ENCODE data around the gene GRK6. TPM values are rescaled to one million over a fixed set of nuclear protein-coding genes. Genes with fewer than 3 reads are reported as not detected.

Gene GRK6
- total and polyA plus RNA-seq, 9 of the 15 experiments (the other 6 are each of a cell fraction or from before 2014, with no cell fraction given): 0.63 to 122 (median 44.5) TPM

DNA sequence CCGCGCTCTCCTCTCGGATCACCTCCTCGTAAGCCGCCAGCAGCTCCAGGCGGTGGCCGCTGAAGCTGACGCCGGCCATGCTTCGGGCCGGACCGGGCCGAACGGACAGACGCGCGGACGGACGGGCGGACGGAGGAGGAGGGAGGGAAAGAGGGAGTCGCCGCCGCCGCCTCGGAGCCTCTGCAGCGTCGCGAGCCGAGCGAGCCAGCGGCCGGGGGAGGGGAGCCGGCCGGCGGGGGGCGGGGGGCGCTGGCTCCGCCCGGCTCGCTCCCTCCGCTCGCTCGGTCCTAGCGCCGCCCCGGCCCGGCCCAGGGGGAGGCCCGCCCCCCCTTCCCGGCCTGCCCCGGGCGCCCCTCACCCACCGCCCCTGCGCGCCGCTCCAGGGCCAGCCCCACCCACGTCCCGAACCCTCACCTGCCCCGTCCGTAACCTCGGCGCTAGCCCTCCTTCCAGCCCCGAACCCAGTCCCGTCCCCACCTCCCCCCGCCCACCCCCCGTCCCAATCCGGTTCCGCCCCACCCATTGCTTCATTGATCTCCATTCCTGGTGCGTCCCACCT, 47.0 kb downstream of the GRK6 start, which contains the start of gene DBN1:
TSS of gene DBN1 (minus strand) at position 192 of the 559 bp plus-strand sequence. CDS start at position 79, 113 bp downstream.
- H3K36me3 ChIP-seq (ENCODE audit: control insufficient read depth, insufficient read depth, low read length): peaks cover 21% of the 10 kb centered on the region; the same call in 1 of the 3 replicates
- CTCF ChIA-PET (ENCODE audit: low intra/inter-chr PET ratio): interaction anchor here (0.6 kb wide), 1 partner anchor 20 kb away, joined by 3 read pairs; no protein-coding TSS in a partner anchor
- H3K4me1 ChIP-seq (replicated peaks in 1 of 2; ENCODE audit: control insufficient read depth in 2 of 2, insufficient read depth in 2 of 2, low read length in 2 of 2): peaks cover 21 to 71% of the 10 kb centered on the region in 2 experiments
- intact Hi-C loops (cut with micrococcal nuclease) (no loop called here), in situ Hi-C loops (cut with MboI) (no loop called here)
- H3K4me2 ChIP-seq (ENCODE audit: insufficient read depth, low read length): peak within 1 kb of the TSS; percentile 82
- peak within 1 kb of the TSS; percentile 77 to 97 for H3K9ac ChIP-seq (ENCODE audit: insufficient read depth in 1 of 2, low read depth in 2 of 2, low read length in 2 of 2)
- H3K9me1 ChIP-seq (ENCODE audit: control insufficient read depth, insufficient read depth, low read length): no peaks in the 10 kb centered on the region
- FAIRE-seq (no peak), DNase-seq (ENCODE audit: extremely low read depth in 1 of 4, low spot score in 3 of 4) (peak; percentile 70 to 96 (median 94)), ATAC-seq (peak; percentile 85)
- no peaks in the 10 kb centered on the region for H3K27me3 ChIP-seq (ENCODE audit: control insufficient read depth in 2 of 2, insufficient read depth in 2 of 2, low read length in 2 of 2)
- H3K79me2 ChIP-seq (ENCODE audit: control insufficient read depth, insufficient read depth, low read length): peaks cover 36% of the 10 kb centered on the region
- no TSS peak for BruUV-seq (replicated peaks)
- peak within 1 kb of the TSS; percentile 65 for H3K4me3 ChIP-seq
- H2AFZ ChIP-seq (ENCODE audit: low read depth, low read length): peak within 1 kb of the TSS; percentile 78
- no peaks in the 10 kb centered on the region; the same call in 1 of the 2 replicates for H4K20me1 ChIP-seq (replicated peaks; ENCODE audit: control insufficient read depth, insufficient read depth, low read length)
- H3K9me3 ChIP-seq (replicated peaks; ENCODE audit: control insufficient read depth, insufficient read depth, low read depth, low read length): no peaks in the 10 kb centered on the region
- H3K27ac ChIP-seq (ENCODE audit: extremely low read depth, low read depth, low read length): peak within 1 kb of the TSS; percentile 79
- POLR2A ChIA-PET: interaction anchor here (0.7 to 1.7 kb wide), 7 partner anchors 10 to 25 kb away, joined by 3 to 10 read pairs (median 4); no protein-coding TSS in a partner anchor
- WGBS (ENCODE audit: insufficient coverage, low coverage, missing lambda C conversion rate): 4% methylated on average over 8 of the region's 69 CpGs
- TF ChIP-seq, protein P1, sequence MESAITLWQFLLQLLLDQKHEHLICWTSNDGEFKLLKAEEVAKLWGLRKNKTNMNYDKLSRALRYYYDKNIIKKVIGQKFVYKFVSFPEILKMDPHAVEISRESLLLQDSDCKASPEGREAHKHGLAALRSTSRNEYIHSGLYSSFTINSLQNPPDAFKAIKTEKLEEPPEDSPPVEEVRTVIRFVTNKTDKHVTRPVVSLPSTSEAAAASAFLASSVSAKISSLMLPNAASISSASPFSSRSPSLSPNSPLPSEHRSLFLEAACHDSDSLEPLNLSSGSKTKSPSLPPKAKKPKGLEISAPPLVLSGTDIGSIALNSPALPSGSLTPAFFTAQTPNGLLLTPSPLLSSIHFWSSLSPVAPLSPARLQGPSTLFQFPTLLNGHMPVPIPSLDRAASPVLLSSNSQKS (CRISPR knock-in tag; IDR thresholded peaks at IDR 0.05): no peak
- TF ChIP-seq NR2F6 (CRISPR knock-in tag; IDR thresholded peaks at IDR 0.05) (no peak), RBFOX2 (IDR thresholded peaks at IDR 0.05; ENCODE audit: low read depth, low read length) (peak; percentile 61), ZNF384 (IDR thresholded peaks at IDR 0.05; ENCODE audit: low read depth, low read length) (no peak), ZFP30 (CRISPR knock-in tag; IDR thresholded peaks at IDR 0.05; ENCODE audit: borderline replicate concordance) (no peak), SMARCC2 (IDR thresholded peaks at IDR 0.05; ENCODE audit: low read depth) (no peak)
- TF ChIP-seq, protein P2, sequence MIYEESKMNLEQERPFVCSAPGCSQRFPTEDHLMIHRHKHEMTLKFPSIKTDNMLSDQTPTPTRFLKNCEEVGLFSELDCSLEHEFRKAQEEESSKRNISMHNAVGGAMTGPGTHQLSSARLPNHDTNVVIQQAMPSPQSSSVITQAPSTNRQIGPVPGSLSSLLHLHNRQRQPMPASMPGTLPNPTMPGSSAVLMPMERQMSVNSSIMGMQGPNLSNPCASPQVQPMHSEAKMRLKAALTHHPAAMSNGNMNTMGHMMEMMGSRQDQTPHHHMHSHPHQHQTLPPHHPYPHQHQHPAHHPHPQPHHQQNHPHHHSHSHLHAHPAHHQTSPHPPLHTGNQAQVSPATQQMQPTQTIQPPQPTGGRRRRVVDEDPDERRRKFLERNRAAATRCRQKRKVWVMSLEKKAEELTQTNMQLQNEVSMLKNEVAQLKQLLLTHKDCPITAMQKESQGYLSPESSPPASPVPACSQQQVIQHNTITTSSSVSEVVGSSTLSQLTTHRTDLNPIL (CRISPR knock-in tag; IDR thresholded peaks at IDR 0.05): no peak
- TF ChIP-seq, protein P3, sequence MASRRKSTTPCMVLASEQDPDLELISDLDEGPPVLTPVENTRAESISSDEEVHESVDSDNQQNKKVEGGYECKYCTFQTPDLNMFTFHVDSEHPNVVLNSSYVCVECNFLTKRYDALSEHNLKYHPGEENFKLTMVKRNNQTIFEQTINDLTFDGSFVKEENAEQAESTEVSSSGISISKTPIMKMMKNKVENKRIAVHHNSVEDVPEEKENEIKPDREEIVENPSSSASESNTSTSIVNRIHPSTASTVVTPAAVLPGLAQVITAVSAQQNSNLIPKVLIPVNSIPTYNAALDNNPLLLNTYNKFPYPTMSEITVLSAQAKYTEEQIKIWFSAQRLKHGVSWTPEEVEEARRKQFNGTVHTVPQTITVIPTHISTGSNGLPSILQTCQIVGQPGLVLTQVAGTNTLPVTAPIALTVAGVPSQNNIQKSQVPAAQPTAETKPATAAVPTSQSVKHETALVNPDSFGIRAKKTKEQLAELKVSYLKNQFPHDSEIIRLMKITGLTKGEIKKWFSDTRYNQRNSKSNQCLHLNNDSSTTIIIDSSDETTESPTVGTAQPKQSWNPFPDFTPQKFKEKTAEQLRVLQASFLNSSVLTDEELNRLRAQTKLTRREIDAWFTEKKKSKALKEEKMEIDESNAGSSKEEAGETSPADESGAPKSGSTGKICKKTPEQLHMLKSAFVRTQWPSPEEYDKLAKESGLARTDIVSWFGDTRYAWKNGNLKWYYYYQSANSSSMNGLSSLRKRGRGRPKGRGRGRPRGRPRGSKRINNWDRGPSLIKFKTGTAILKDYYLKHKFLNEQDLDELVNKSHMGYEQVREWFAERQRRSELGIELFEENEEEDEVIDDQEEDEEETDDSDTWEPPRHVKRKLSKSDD (conservative IDR thresholded peaks at IDR 0.05; ENCODE audit: low read length): no peak
- TF ChIP-seq, protein P4, sequence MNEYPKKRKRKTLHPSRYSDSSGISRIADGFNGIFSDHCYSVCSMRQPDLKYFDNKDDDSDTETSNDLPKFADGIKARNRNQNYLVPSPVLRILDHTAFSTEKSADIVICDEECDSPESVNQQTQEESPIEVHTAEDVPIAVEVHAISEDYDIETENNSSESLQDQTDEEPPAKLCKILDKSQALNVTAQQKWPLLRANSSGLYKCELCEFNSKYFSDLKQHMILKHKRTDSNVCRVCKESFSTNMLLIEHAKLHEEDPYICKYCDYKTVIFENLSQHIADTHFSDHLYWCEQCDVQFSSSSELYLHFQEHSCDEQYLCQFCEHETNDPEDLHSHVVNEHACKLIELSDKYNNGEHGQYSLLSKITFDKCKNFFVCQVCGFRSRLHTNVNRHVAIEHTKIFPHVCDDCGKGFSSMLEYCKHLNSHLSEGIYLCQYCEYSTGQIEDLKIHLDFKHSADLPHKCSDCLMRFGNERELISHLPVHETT (CRISPR knock-in tag; conservative IDR thresholded peaks at IDR 0.05 in 1 of 2, IDR thresholded peaks at IDR 0.05 in 1 of 2): peak in 1 of 2 experiments; percentile 47; a peak in 1 of 4 replicates
- TF ChIP-seq, protein P5, sequence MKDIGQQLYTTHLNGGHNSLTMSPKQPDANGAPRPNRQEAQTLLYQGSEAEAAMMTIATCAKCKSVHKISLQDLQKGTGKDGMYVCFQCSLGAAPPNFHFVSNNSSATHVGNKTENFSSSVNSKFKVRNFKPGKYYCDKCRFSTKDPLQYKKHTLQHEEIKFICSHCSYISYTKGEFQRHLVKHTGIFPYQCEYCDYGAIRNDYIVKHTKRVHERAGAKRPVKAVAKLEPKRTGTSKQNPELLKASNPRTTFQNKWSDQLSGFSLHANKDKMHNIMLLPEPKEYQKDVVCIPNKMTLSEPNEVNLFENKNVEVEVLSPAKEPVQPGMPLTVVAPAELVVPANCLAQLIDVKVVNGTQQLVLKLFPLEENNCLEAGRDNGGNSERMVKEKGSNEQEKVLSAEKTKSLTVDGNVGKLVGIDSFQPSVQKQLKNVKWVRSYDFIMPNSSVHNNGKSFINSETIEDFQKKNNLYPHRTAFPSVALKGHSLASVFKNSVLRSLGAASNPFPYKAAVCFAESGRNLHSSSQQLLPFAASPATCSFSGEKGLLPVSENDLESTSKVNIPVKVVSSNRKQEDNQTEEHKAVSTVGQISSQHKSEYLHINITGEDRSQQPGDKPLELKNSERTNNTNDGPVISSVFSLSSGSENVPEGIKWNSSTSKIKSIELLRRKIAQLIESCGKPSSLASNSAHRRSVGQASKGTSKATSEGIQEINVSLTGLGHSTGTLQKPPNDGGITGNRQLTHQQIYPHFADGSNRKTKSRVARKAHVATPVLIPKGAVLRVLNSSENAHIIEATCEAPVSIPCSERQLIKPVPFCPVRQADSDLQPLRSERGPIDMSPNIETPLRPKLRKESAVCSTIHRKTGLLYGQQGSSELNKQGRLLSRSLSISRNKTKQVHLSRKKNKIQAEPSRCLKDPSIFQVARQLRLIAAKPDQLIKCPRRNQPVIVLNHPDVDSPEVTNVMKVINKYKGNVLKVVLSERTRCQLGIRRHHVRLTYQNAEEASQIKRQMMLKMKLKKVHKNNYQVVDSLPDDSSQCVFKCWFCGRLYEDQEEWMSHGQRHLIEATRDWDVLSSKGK (CRISPR knock-in tag; IDR thresholded peaks at IDR 0.05): no peak

Measured in K562 (cell line).